Measurements from ENCODE around the gene AHRR. TPM values are rescaled to one million over a fixed set of nuclear protein-coding genes. Genes with fewer than 3 reads are reported as not detected.

AHRR gene
- total RNA-seq, 1 experiment from 2014 or later: 2.2 TPM

- Histone ChIP-seq H3K27me3 (ENCODE audit: insufficient read depth, low read length) (no peaks in the 10 kb centered on the region), H3K14ac (ENCODE audit: insufficient read depth, low read length) (no peak overlapping the region), H3K4ac (ENCODE audit: low read depth, low read length) (no peak overlapping the region), H3K79me1 (ENCODE audit: insufficient read depth, low read depth, low read length, poor library complexity, severe bottlenecking) (no peaks in the 10 kb centered on the region), H3K9me3 (ENCODE audit: control insufficient read depth, low read depth, low read length) (no peaks in the 10 kb centered on the region), H2BK12ac (ENCODE audit: insufficient read length, low read depth, low read length) (no peak overlapping the region), H3K4me2 (ENCODE audit: insufficient read depth, insufficient read length, low read length) (no peak overlapping the region), H2BK15ac (ENCODE audit: low read depth, low read length) (no peak overlapping the region), H2AK5ac (ENCODE audit: insufficient read length, low read length) (no peak overlapping the region), H3K79me2 (ENCODE audit: insufficient read depth, low read length) (no peaks in the 10 kb centered on the region), H2AFZ (ENCODE audit: low read length) (no peak overlapping the region), H3K18ac (ENCODE audit: insufficient read length, low read depth, low read length) (no peak overlapping the region), H3K9ac (ENCODE audit: extremely low read depth, insufficient read length, low read length) (no peak overlapping the region), H3K27ac (ENCODE audit: insufficient read length, low read depth, low read length) (no peak overlapping the region), H4K8ac (replicated peaks; ENCODE audit: insufficient read length, low read depth, low read length) (no peak overlapping the region), H3T11ph (ENCODE audit: low read length) (no peak overlapping the region), H2BK5ac (ENCODE audit: insufficient read length, low read length) (no peak overlapping the region), H3K23me2 (ENCODE audit: insufficient read length, low read depth, low read length, poor library complexity, severe bottlenecking) (no peaks in the 10 kb centered on the region), H2BK20ac (ENCODE audit: low read depth, low read length, poor library complexity, severe bottlenecking) (no peak overlapping the region), H4K20me1 (ENCODE audit: control insufficient read depth, insufficient read depth, insufficient read length) (no peaks in the 10 kb centered on the region), H4K5ac (ENCODE audit: insufficient read length, low read depth, low read length) (no peak overlapping the region), H2BK120ac (ENCODE audit: low read depth, low read length, poor library complexity, severe bottlenecking) (no peak overlapping the region), H3K56ac (ENCODE audit: insufficient read length, low read depth, low read length) (no peak overlapping the region), H3K4me1 (ENCODE audit: insufficient read depth, low read length) (no peaks in the 10 kb centered on the region), H3K23ac (ENCODE audit: insufficient read length, low read depth, low read length) (no peak overlapping the region), H4K91ac (ENCODE audit: insufficient read length, low read depth, low read length) (no peak overlapping the region)
- DNase-seq: no peak
- Mint-ChIP-seq H3K4me3 (no peak overlapping the region), H3K27me3 (ENCODE audit: low read depth) (peaks cover 44% of the 10 kb centered on the region), H3K4me1 (no peaks in the 10 kb centered on the region; a peak in 1 of 4 replicates), H3K9me3 (no peaks in the 10 kb centered on the region), H3K36me3 (ENCODE audit: insufficient read depth in 1 of 3, low read depth in 3 of 3) (no peaks in the 10 kb centered on the region), H3K27ac (no peak overlapping the region)
- TF ChIP-seq CTCF (conservative IDR thresholded peaks at IDR 0.05): no peak
- WGBS (ENCODE audit: extremely low coverage, insufficient read length, low lambda C conversion rate): no CpG with 5 or more reads among the region's 5 CpGs
Observed at GRCh38 chr5:332843-333242, 11.3 kb downstream of the AHRR start.
